OCI-M2 (cell line): ENCODE results near the gene PKLR.
"Not testable (repeated sequence)": the region's sequence is repeated elsewhere in the genome, so short reads cannot be mapped to it uniquely, and the experiment has no call there.

Experiments
- DNase-seq: peaks from one replicate; lab custom pipeline; 2025; ENCODE audit not compliant: unreplicated experiment; lab: John Stamatoyannopoulos, UW

The PKLR gene

GRCh38 chr1:155318082-155318481 lies 16.8 kb upstream of the PKLR start:
- no peak for DNase-seq

- DNase-seq: no peak
Observed at GRCh38 chr1:155316922-155317321, 15.7 kb upstream of the PKLR start.

- no peak for DNase-seq
Observed at GRCh38 chr1:155313261-155313660, 12.0 kb upstream of the PKLR start.

- DNase-seq: no peak
Observed at GRCh38 chr1:155309423-155310021, 8.3 kb upstream of the PKLR start.

GRCh38 chr1:155308493-155309422 lies 7.5 kb upstream of the PKLR start, which contains the start of gene FDPS:
TSS of gene FDPS (plus strand) at chr1:155308866. CDS start at chr1:155309790, 924 bp downstream.
- DNase-seq: peak; percentile 86

- no peak for DNase-seq
Observed at GRCh38 chr1:155307247-155307740, 6.1 kb upstream of the PKLR start.

- DNase-seq: no peak
Observed at GRCh38 chr1:155305881-155306391, 4.7 kb upstream of the PKLR start.

- DNase-seq: no peak
Observed at GRCh38 chr1:155304558-155305063, 3.4 kb upstream of the PKLR start.

- no peak for DNase-seq
Observed at GRCh38 chr1:155300553-155301329, 497 bp downstream of the PKLR start.

- DNase-seq: no peak
Observed at GRCh38 chr1:155300024-155300423, 1.2 kb downstream of the PKLR start.

- no peak for DNase-seq
Observed at GRCh38 chr1:155297384-155297783, 3.9 kb downstream of the PKLR start.

GRCh38 chr1:155296661-155297060 lies 4.6 kb downstream of the PKLR start:
- DNase-seq: no peak

- no peak for DNase-seq
Observed at GRCh38 chr1:155295942-155296267, 5.3 kb downstream of the PKLR start.

- no peak for DNase-seq
Observed at GRCh38 chr1:155295183-155295941, 5.9 kb downstream of the PKLR start.

GRCh38 chr1:155294520-155295182 lies 6.6 kb downstream of the PKLR start:
- no peak for DNase-seq

GRCh38 chr1:155293086-155293749 lies 8.0 kb downstream of the PKLR start:
- DNase-seq: no peak

- DNase-seq: not testable (repeated sequence)
Observed at GRCh38 chr1:155291006-155291405, 10.2 kb downstream of the PKLR start.

GRCh38 chr1:155287987-155288543 lies 13.2 kb downstream of the PKLR start:
- no peak for DNase-seq

- no peak for DNase-seq
Observed at GRCh38 chr1:155286544-155286943, 14.7 kb downstream of the PKLR start.
